Liver (tissue), 3 donors: Measurements from ENCODE around the gene DAZL.

Experiments used
- FOXA1 ChIP-seq: IDR thresholded peaks from 2 replicates; pipeline ENCODE4 v1.6.1; 2016; ENCODE audit warnings: antibody characterized with exemption
- GABPA ChIP-seq, 2 donors: IDR thresholded peaks in 1 of 2; conservative IDR thresholded peaks in 1 of 2; 2 replicates each; pipeline ENCODE4 v1.6.1; 2016; ENCODE audit warnings: antibody characterized with exemption in 2 of 2, mild to moderate bottlenecking in 1 of 2, moderate library complexity in 1 of 2
- RAD21 ChIP-seq, 2 donors: IDR thresholded peaks; 2 replicates each; pipeline ENCODE4 v1.6.1; 2016; ENCODE audit warnings: antibody characterized with exemption in 2 of 2, mild to moderate bottlenecking in 2 of 2
- REST ChIP-seq: IDR thresholded peaks from 2 replicates; pipeline ENCODE4 v1.6.1; 2016; ENCODE audit warnings: antibody characterized with exemption, mild to moderate bottlenecking
- RXRA ChIP-seq, 2 donors: IDR thresholded peaks; 2 replicates each; pipeline ENCODE4 v1.6.1; 2017 to 2018; ENCODE audit warnings: antibody characterized with exemption in 2 of 2, mild to moderate bottlenecking in 1 of 2
- TAF1 ChIP-seq: conservative IDR thresholded peaks from 2 replicates; pipeline ENCODE4 v1.6.1; 2016; ENCODE audit warnings: antibody characterized with exemption, mild to moderate bottlenecking
- TF ChIP-seq, protein P1 (sequence below): fragments of 150-350 bp; IDR thresholded peaks from 2 replicates; pipeline ENCODE4 v1.5.1; 2017; ENCODE audit warnings: improper control_type of control experiment, low read depth, low read length; ENCODE audit not compliant: missing input control
- TF ChIP-seq, protein P2 (sequence below): IDR thresholded peaks from 2 replicates; pipeline ENCODE4 v1.6.1; 2016; ENCODE audit warnings: antibody characterized with exemption
- TF ChIP-seq, protein P3 (sequence below): IDR thresholded peaks from 2 replicates; pipeline ENCODE4 v1.6.1; 2016; ENCODE audit warnings: antibody characterized with exemption
- donor health status: healthy.
- donor health status: healthy.

GRCh38 chr3:16568115-16568514, 37.1 kb downstream of the DAZL start:
- TF ChIP-seq, protein P1, sequence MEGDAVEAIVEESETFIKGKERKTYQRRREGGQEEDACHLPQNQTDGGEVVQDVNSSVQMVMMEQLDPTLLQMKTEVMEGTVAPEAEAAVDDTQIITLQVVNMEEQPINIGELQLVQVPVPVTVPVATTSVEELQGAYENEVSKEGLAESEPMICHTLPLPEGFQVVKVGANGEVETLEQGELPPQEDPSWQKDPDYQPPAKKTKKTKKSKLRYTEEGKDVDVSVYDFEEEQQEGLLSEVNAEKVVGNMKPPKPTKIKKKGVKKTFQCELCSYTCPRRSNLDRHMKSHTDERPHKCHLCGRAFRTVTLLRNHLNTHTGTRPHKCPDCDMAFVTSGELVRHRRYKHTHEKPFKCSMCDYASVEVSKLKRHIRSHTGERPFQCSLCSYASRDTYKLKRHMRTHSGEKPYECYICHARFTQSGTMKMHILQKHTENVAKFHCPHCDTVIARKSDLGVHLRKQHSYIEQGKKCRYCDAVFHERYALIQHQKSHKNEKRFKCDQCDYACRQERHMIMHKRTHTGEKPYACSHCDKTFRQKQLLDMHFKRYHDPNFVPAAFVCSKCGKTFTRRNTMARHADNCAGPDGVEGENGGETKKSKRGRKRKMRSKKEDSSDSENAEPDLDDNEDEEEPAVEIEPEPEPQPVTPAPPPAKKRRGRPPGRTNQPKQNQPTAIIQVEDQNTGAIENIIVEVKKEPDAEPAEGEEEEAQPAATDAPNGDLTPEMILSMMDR: no peak
- TF ChIP-seq GABPA (IDR thresholded peaks at IDR 0.05 in 1 of 2, conservative IDR thresholded peaks at IDR 0.05 in 1 of 2) (no peak), TAF1 (no peak), RAD21 (IDR thresholded peaks at IDR 0.05) (no peak), RXRA (IDR thresholded peaks at IDR 0.05) (no peak), REST (no peak), FOXA1 (no peak)
- TF ChIP-seq, protein P2, sequence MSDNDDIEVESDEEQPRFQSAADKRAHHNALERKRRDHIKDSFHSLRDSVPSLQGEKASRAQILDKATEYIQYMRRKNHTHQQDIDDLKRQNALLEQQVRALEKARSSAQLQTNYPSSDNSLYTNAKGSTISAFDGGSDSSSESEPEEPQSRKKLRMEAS: no peak
- TF ChIP-seq, protein P3, sequence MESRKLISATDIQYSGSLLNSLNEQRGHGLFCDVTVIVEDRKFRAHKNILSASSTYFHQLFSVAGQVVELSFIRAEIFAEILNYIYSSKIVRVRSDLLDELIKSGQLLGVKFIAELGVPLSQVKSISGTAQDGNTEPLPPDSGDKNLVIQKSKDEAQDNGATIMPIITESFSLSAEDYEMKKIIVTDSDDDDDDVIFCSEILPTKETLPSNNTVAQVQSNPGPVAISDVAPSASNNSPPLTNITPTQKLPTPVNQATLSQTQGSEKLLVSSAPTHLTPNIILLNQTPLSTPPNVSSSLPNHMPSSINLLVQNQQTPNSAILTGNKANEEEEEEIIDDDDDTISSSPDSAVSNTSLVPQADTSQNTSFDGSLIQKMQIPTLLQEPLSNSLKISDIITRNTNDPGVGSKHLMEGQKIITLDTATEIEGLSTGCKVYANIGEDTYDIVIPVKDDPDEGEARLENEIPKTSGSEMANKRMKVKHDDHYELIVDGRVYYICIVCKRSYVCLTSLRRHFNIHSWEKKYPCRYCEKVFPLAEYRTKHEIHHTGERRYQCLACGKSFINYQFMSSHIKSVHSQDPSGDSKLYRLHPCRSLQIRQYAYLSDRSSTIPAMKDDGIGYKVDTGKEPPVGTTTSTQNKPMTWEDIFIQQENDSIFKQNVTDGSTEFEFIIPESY: no peak
